Hepatocyte (in vitro differentiated cells): ENCODE data around the gene SNX24. TPM values are rescaled to one million over a fixed set of nuclear protein-coding genes. Genes with fewer than 3 reads are reported as not detected.

Experiments
- DNase-seq: peaks from one replicate; pipeline ENCODE4 v3.0.0-alpha.2; 2016; ENCODE audit warnings: low spot score
- H2AFZ ChIP-seq: fragments of 200-600 bp; sonication (generic); 2 replicates; pipeline ENCODE4 v1.6.0; 2016; ENCODE audit warnings: antibody characterized with exemption, mild to moderate bottlenecking
- H3K27ac ChIP-seq: fragments of 200-600 bp; sonication (generic); 2 replicates; pipeline ENCODE4 v1.5.1; 2016; ENCODE audit warnings: mild to moderate bottlenecking
- H3K27me3 ChIP-seq: fragments of 200-600 bp; sonication (generic); 2 replicates; pipeline ENCODE4 v1.6.1; 2016
- H3K36me3 ChIP-seq: fragments of 200-600 bp; sonication (generic); replicated peaks from 2 replicates; pipeline ENCODE4 v1.5.1; 2016; ENCODE audit warnings: low read depth; ENCODE audit not compliant: insufficient read depth
- H3K4me1 ChIP-seq: fragments of 200-600 bp; sonication (generic); 2 replicates; pipeline ENCODE4 v1.5.1; 2016; ENCODE audit warnings: mild to moderate bottlenecking, moderate library complexity; ENCODE audit not compliant: insufficient read depth
- H3K4me2 ChIP-seq: fragments of 200-600 bp; sonication (generic); 2 replicates; pipeline ENCODE4 v1.6.0; 2016
- H3K4me3 ChIP-seq: fragments of 200-600 bp; sonication (generic); 2 replicates; pipeline ENCODE4 v1.5.1; 2016; ENCODE audit warnings: mild to moderate bottlenecking
- H3K79me2 ChIP-seq: fragments of 200-600 bp; sonication (generic); 2 replicates; pipeline ENCODE4 v1.6.0; 2017; ENCODE audit warnings: mild to moderate bottlenecking
- H3K9me2 ChIP-seq: fragments of 200-600 bp; sonication (generic); replicated peaks from 2 replicates; pipeline ENCODE4 v1.6.0; 2017; ENCODE audit warnings: mild to moderate bottlenecking; ENCODE audit not compliant: insufficient read depth
- H3K9me3 ChIP-seq: fragments of 200-600 bp; sonication (generic); 2 replicates; pipeline ENCODE4 v1.5.1; 2016; ENCODE audit warnings: low read depth, mild to moderate bottlenecking
- H4K20me1 ChIP-seq: fragments of 200-600 bp; sonication (generic); 2 replicates; pipeline ENCODE4 v1.6.0; 2016; ENCODE audit warnings: mild to moderate bottlenecking; ENCODE audit not compliant: insufficient read depth, poor library complexity, severe bottlenecking
- CTCF ChIP-seq: fragments of 200-600 bp; sonication (generic); IDR thresholded peaks from 2 replicates; pipeline ENCODE4 v1.5.1; 2016; ENCODE audit warnings: antibody characterized with exemption, mild to moderate bottlenecking; ENCODE audit not compliant: poor library complexity
- EZH2 ChIP-seq: fragments of 200-600 bp; sonication (generic); IDR thresholded peaks from 2 replicates; pipeline ENCODE4 v1.6.1; 2016; ENCODE audit warnings: antibody characterized with exemption, mild to moderate bottlenecking, borderline replicate concordance
- EZH2phosphoT487 ChIP-seq: fragments of 200-600 bp; sonication (generic); IDR thresholded peaks from one replicate; pipeline ENCODE4 v1.6.1; 2018; ENCODE audit warnings: antibody characterized with exemption, mild to moderate bottlenecking, low read depth, moderate library complexity; ENCODE audit not compliant: unreplicated experiment, severe bottlenecking
- WGBS: methylation state at CpG from one replicate; pipeline ENCODE4 v1.1.6; 2016; ENCODE audit warnings: low lambda C conversion rate; ENCODE audit errors: missing lambda C conversion rate; 5-methylcytosine and 5-hydroxymethylcytosine counted together
- polyA plus RNA-seq: library from polyadenylated mRNA; unstranded; fragments of >200 nt; fragmentation: Nextera tagmentation; extraction: Ambion mirVana; gene quantifications from 2 replicates; pipeline ENCODE4 v1.2.1, GENCODE V29; 2016
- total RNA-seq: library from RNA; depleted of rRNA; stranded (reverse); fragments of >200 nt; gene quantifications from 2 replicates; pipeline ENCODE4 v1.2.3, GENCODE V29; 2014

SNX24 gene
- total and polyA plus RNA-seq, 2 experiments from 2014 or later: 28.8 to 38.2 TPM

- Histone ChIP-seq H3K27ac (no peak overlapping the region), H3K4me1 (peaks cover 4% of the 10 kb centered on the region), H3K9me3 (no peaks in the 10 kb centered on the region), H3K4me3 (no peak overlapping the region), H3K9me2 (no peaks in the 10 kb centered on the region), H3K79me2 (peaks cover 25% of the 10 kb centered on the region), H3K4me2 (no peak overlapping the region), H3K27me3 (no peaks in the 10 kb centered on the region), H3K36me3 (no peaks in the 10 kb centered on the region), H2AFZ (no peak overlapping the region), H4K20me1 (no peaks in the 10 kb centered on the region)
- DNase-seq: no peak
- TF ChIP-seq EZH2phosphoT487 (no peak), CTCF (no peak), EZH2 (no peak)
- 70% methylated on average over 1 of the region's 1 CpG for WGBS
Measured at GRCh38 chr5:122916490-122916889, 71.1 kb downstream of the SNX24 start.

GRCh38 chr5:122919969-122920368, 74.6 kb downstream of the SNX24 start:
- no peaks in the 10 kb centered on the region for H4K20me1 ChIP-seq
- TF ChIP-seq EZH2phosphoT487: no peak

GRCh38 chr5:122921826-122922225, 76.4 kb downstream of the SNX24 start:
- WGBS: 43% methylated on average over 4 of the region's 4 CpGs
- Histone ChIP-seq H3K27ac (no peak overlapping the region), H3K36me3 (no peaks in the 10 kb centered on the region), H3K79me2 (peaks cover 20% of the 10 kb centered on the region), H3K27me3 (no peaks in the 10 kb centered on the region), H3K9me2 (no peaks in the 10 kb centered on the region), H3K4me2 (no peak overlapping the region), H3K4me3 (no peak overlapping the region), H3K4me1 (no peaks in the 10 kb centered on the region), H2AFZ (no peak overlapping the region), H4K20me1 (no peaks in the 10 kb centered on the region), H3K9me3 (no peaks in the 10 kb centered on the region)
- no peak for DNase-seq
- no peak for TF ChIP-seq EZH2phosphoT487

More at GRCh38 chr5:122919969-122920368, 74.6 kb downstream of the SNX24 start:
- Histone ChIP-seq H3K9me2 (no peaks in the 10 kb centered on the region), H3K4me1 (peaks cover 4% of the 10 kb centered on the region), H3K27me3 (no peaks in the 10 kb centered on the region), H3K4me2 (no peak overlapping the region), H3K36me3 (no peaks in the 10 kb centered on the region), H3K79me2 (peaks cover 27% of the 10 kb centered on the region), H3K4me3 (no peak overlapping the region), H3K9me3 (no peaks in the 10 kb centered on the region), H2AFZ (no peak overlapping the region), H3K27ac (no peak overlapping the region)
- 58% methylated on average over 1 of the region's 1 CpG for WGBS
- DNase-seq: no peak

- 49% methylated on average over 5 of the region's 5 CpGs for WGBS
- TF ChIP-seq EZH2 (no peak), EZH2phosphoT487 (no peak)
- H3K27me3 ChIP-seq: no peaks in the 10 kb centered on the region
- H3K4me2 ChIP-seq: no peak overlapping the region
- no peak overlapping the region for H3K4me3 ChIP-seq
- H4K20me1 ChIP-seq: no peaks in the 10 kb centered on the region
- H3K9me3 ChIP-seq: no peaks in the 10 kb centered on the region
- no peaks in the 10 kb centered on the region for H3K36me3 ChIP-seq
- no peak for DNase-seq
- H3K9me2 ChIP-seq: no peaks in the 10 kb centered on the region
- no peaks in the 10 kb centered on the region for H3K4me1 ChIP-seq
- no peak overlapping the region for H3K27ac ChIP-seq
- H3K79me2 ChIP-seq: peaks cover 11% of the 10 kb centered on the region
- no peak overlapping the region for H2AFZ ChIP-seq
Measured at GRCh38 chr5:122924203-122924602, 78.8 kb downstream of the SNX24 start.

GRCh38 chr5:122924719-122925395, 79.4 kb downstream of the SNX24 start:
- 69% methylated on average over 3 of the region's 4 CpGs for WGBS
- no peak overlapping the region for H3K27ac ChIP-seq
- no peak overlapping the region for H3K4me2 ChIP-seq
- H2AFZ ChIP-seq: no peak overlapping the region
- no peaks in the 10 kb centered on the region for H3K9me3 ChIP-seq
- no peak overlapping the region for H3K4me3 ChIP-seq
- H3K79me2 ChIP-seq: peaks cover 6% of the 10 kb centered on the region
- no peak for DNase-seq
- no peaks in the 10 kb centered on the region for H3K4me1 ChIP-seq
- TF ChIP-seq EZH2: no peak
- TF ChIP-seq CTCF: no peak
- H4K20me1 ChIP-seq: no peaks in the 10 kb centered on the region
- H3K9me2 ChIP-seq: no peaks in the 10 kb centered on the region
- H3K36me3 ChIP-seq: no peaks in the 10 kb centered on the region
- H3K27me3 ChIP-seq: no peaks in the 10 kb centered on the region
